ENCODE results near the gene CALHM3. TPM values are rescaled to one million over a fixed set of nuclear protein-coding genes. Genes with fewer than 3 reads are reported as not detected.

The CALHM3 gene
- polyA plus RNA-seq, 1 donor from 2014 or later, result not detected

- H4K20me1 ChIP-seq (ENCODE audit: insufficient read depth), result no peaks in the 10 kb centered on the region
- no peak overlapping the region for H2AFZ ChIP-seq (ENCODE audit: low read depth, low read length)
- H3K79me2 ChIP-seq (replicated peaks; ENCODE audit: insufficient read depth, low read length), result no peaks in the 10 kb centered on the region
- H3F3A ChIP-seq (ENCODE audit: insufficient read depth, low read length, poor library complexity, severe bottlenecking), result no peaks in the 10 kb centered on the region
- H3K9ac ChIP-seq (ENCODE audit: low read length), result no peak overlapping the region
- H3K4me2 ChIP-seq (ENCODE audit: low read length), result no peak overlapping the region
- H3K27ac ChIP-seq (ENCODE audit: low read length), result no peak overlapping the region
- H3K36me3 ChIP-seq (ENCODE audit: insufficient read depth, low read length), result no peaks in the 10 kb centered on the region
- H3K9me2 ChIP-seq (ENCODE audit: insufficient read depth, low read length), result no peaks in the 10 kb centered on the region
- no peaks in the 10 kb centered on the region for H3K27me3 ChIP-seq (ENCODE audit: insufficient read depth, low read depth, low read length)
- H3K9me3 ChIP-seq (ENCODE audit: low read length), result no peaks in the 10 kb centered on the region
- TF ChIP-seq TAF1 (IDR thresholded peaks at IDR 0.05; ENCODE audit: low read depth) (no peak), EZH2 (IDR thresholded peaks at IDR 0.05; ENCODE audit: borderline replicate concordance, insufficient read depth, low read length, poor library complexity, severe bottlenecking) (no peak), EP300 (conservative IDR thresholded peaks at IDR 0.05; ENCODE audit: poor library complexity, severe bottlenecking) (no peak), RAD21 (conservative IDR thresholded peaks at IDR 0.05) (no peak), MXI1 (conservative IDR thresholded peaks at IDR 0.05; ENCODE audit: poor library complexity, severe bottlenecking) (no peak), SMC3 (conservative IDR thresholded peaks at IDR 0.05; ENCODE audit: poor library complexity) (no peak), POLR2AphosphoS5 (IDR thresholded peaks at IDR 0.05) (no peak), CTCF (IDR thresholded peaks at IDR 0.05; ENCODE audit: poor library complexity, severe bottlenecking) (no peak), REST (IDR thresholded peaks at IDR 0.05; ENCODE audit: borderline replicate concordance) (no peak)
- no peak overlapping the region for H3K4me3 ChIP-seq (ENCODE audit: low read length)
Measured at GRCh38 chr10:103470761-103471653, 8.0 kb downstream of the CALHM3 start.

GRCh38 chr10:103469201-103469600 lies 9.8 kb downstream of the CALHM3 start:
- no peak overlapping the region for H3K4me3 ChIP-seq (ENCODE audit: low read length)

More at GRCh38 chr10:103469201-103469600, 9.8 kb downstream of the CALHM3 start:
- no peaks in the 10 kb centered on the region for H3K36me3 ChIP-seq (ENCODE audit: insufficient read depth, low read length)
- H3K9ac ChIP-seq (ENCODE audit: low read length), result no peak overlapping the region
- H3K4me2 ChIP-seq (ENCODE audit: low read length), result no peak overlapping the region
- H4K20me1 ChIP-seq (ENCODE audit: insufficient read depth), result no peaks in the 10 kb centered on the region
- H3F3A ChIP-seq (ENCODE audit: insufficient read depth, low read length, poor library complexity, severe bottlenecking), result no peaks in the 10 kb centered on the region
- no peak overlapping the region for H2AFZ ChIP-seq (ENCODE audit: low read depth, low read length)
- TF ChIP-seq EZH2 (IDR thresholded peaks at IDR 0.05; ENCODE audit: borderline replicate concordance, insufficient read depth, low read length, poor library complexity, severe bottlenecking) (no peak), SMC3 (conservative IDR thresholded peaks at IDR 0.05; ENCODE audit: poor library complexity) (no peak), RAD21 (conservative IDR thresholded peaks at IDR 0.05) (no peak), EP300 (conservative IDR thresholded peaks at IDR 0.05; ENCODE audit: poor library complexity, severe bottlenecking) (no peak), CTCF (IDR thresholded peaks at IDR 0.05; ENCODE audit: poor library complexity, severe bottlenecking) (no peak), REST (IDR thresholded peaks at IDR 0.05; ENCODE audit: borderline replicate concordance) (no peak), TAF1 (IDR thresholded peaks at IDR 0.05; ENCODE audit: low read depth) (no peak), POLR2AphosphoS5 (IDR thresholded peaks at IDR 0.05) (no peak), MXI1 (conservative IDR thresholded peaks at IDR 0.05; ENCODE audit: poor library complexity, severe bottlenecking) (no peak)
- no peaks in the 10 kb centered on the region for H3K9me3 ChIP-seq (ENCODE audit: low read length)
- H3K27me3 ChIP-seq (ENCODE audit: insufficient read depth, low read depth, low read length), result no peaks in the 10 kb centered on the region
- H3K79me2 ChIP-seq (replicated peaks; ENCODE audit: insufficient read depth, low read length), result no peaks in the 10 kb centered on the region
- no peak overlapping the region for H3K27ac ChIP-seq (ENCODE audit: low read length)
- H3K9me2 ChIP-seq (ENCODE audit: insufficient read depth, low read length), result no peaks in the 10 kb centered on the region
